WERI-Rb-1 (cell line): ENCODE results near the gene FDX1.

Source experiments
- DNase-seq: peaks from one replicate; pipeline ENCODE4 v3.0.0-alpha.2; 2020
- H3K27ac ChIP-seq: fragments of 250-450 bp; sonication (Bioruptor Pico); 2 replicates; pipeline ENCODE4 v1.5.1; 2020; ENCODE audit warnings: mild to moderate bottlenecking, moderate library complexity
- H3K27me3 ChIP-seq: fragments of 250-450 bp; sonication (Bioruptor Pico); 2 replicates; pipeline ENCODE4 v1.5.1; 2021; ENCODE audit warnings: mild to moderate bottlenecking, low read depth, moderate library complexity; ENCODE audit not compliant: insufficient read depth, severe bottlenecking
- H3K36me3 ChIP-seq: fragments of 250-450 bp; sonication (Bioruptor Pico); 2 replicates; pipeline ENCODE4 v1.5.1; 2020; ENCODE audit warnings: mild to moderate bottlenecking, moderate library complexity
- H3K4me3 ChIP-seq: 2 replicates; pipeline ENCODE4 v1.5.1; 2011; ENCODE audit warnings: low read depth, mild to moderate bottlenecking, control low read depth, low read length
- H3K9me3 ChIP-seq: fragments of 250-450 bp; sonication (Bioruptor Pico); 2 replicates; pipeline ENCODE4 v1.5.1; 2021; ENCODE audit warnings: mild to moderate bottlenecking, moderate library complexity; ENCODE audit not compliant: severe bottlenecking
- TF ChIP-seq, protein P1 (sequence below): IDR thresholded peaks from 2 replicates; pipeline ENCODE4 v1.5.1; 2011; ENCODE audit warnings: low read depth, mild to moderate bottlenecking, control low read depth, inconsistent platforms, low read length

Gene FDX1

GRCh38 chr11:110497231-110497978 lies 67.7 kb downstream of the FDX1 start:
- no peak overlapping the region for H3K27ac ChIP-seq
- no peaks in the 10 kb centered on the region for H3K27me3 ChIP-seq
- H3K4me3 ChIP-seq: no peak overlapping the region
- no peaks in the 10 kb centered on the region for H3K36me3 ChIP-seq
- H3K9me3 ChIP-seq: no peaks in the 10 kb centered on the region
- DNase-seq: no peak
- TF ChIP-seq, protein P1, sequence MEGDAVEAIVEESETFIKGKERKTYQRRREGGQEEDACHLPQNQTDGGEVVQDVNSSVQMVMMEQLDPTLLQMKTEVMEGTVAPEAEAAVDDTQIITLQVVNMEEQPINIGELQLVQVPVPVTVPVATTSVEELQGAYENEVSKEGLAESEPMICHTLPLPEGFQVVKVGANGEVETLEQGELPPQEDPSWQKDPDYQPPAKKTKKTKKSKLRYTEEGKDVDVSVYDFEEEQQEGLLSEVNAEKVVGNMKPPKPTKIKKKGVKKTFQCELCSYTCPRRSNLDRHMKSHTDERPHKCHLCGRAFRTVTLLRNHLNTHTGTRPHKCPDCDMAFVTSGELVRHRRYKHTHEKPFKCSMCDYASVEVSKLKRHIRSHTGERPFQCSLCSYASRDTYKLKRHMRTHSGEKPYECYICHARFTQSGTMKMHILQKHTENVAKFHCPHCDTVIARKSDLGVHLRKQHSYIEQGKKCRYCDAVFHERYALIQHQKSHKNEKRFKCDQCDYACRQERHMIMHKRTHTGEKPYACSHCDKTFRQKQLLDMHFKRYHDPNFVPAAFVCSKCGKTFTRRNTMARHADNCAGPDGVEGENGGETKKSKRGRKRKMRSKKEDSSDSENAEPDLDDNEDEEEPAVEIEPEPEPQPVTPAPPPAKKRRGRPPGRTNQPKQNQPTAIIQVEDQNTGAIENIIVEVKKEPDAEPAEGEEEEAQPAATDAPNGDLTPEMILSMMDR: no peak

DNA sequence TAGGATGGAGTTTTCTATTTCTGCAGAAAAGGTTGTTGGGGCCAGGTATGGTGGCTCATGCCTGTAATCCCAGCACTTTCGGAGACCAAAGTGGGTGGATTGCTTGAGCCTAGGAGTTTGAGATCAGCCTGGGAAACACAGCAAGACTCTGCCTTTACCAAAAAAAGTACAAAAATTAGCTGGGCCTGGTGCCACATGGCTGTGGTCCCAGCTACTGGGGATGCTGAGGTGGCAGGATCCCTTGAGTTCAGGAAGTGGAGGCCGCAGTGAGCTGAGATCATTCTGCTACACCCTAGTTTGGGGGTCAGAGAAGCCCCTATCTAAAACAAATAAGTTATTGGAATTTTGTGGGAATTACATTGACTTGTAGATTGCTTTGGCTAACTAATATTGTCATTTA lies 71.7 kb downstream of the FDX1 start:
- TF ChIP-seq, protein P1: no peak
- no peaks in the 10 kb centered on the region for H3K9me3 ChIP-seq
- H3K4me3 ChIP-seq: no peak overlapping the region
- no peak overlapping the region for H3K27ac ChIP-seq
- H3K36me3 ChIP-seq: no peaks in the 10 kb centered on the region
- no peak for DNase-seq
- no peaks in the 10 kb centered on the region for H3K27me3 ChIP-seq

GRCh38 chr11:110505528-110506284 lies 76.0 kb downstream of the FDX1 start:
- Histone ChIP-seq H3K4me3 (no peak overlapping the region), H3K27ac (no peak overlapping the region), H3K27me3 (no peaks in the 10 kb centered on the region), H3K9me3 (no peaks in the 10 kb centered on the region), H3K36me3 (no peaks in the 10 kb centered on the region)
- no peak for DNase-seq
- TF ChIP-seq, protein P1: no peak

DNA sequence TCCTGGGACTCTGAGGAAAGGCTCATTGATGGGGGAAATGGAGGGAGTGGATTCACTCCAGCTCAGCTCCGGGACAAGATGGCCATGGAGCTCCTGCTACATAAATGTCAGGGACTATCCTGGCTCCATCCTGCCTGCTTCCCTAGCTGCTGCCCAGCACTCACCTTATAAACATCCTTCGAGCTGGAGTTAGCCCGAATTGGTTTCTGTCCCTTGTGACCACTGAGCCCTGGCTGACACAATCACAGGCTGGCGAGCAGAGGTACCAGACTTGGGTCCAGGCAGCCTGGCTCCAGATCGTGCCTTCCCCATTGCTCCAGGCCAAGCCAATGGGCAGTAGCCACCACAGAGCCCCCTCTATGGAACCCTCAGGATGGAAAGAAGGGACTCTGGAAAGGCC lies 77.6 kb downstream of the FDX1 start:
- H3K27me3 ChIP-seq: no peaks in the 10 kb centered on the region
- TF ChIP-seq, protein P1: no peak
- no peak overlapping the region for H3K4me3 ChIP-seq
- DNase-seq: no peak
- no peak overlapping the region for H3K27ac ChIP-seq
- no peaks in the 10 kb centered on the region for H3K36me3 ChIP-seq
- H3K9me3 ChIP-seq: no peaks in the 10 kb centered on the region

- H3K27me3 ChIP-seq: no peaks in the 10 kb centered on the region
- TF ChIP-seq, protein P1: no peak
- no peaks in the 10 kb centered on the region for H3K36me3 ChIP-seq
- H3K9me3 ChIP-seq: no peaks in the 10 kb centered on the region
- DNase-seq: no peak
- no peak overlapping the region for H3K27ac ChIP-seq
- no peak overlapping the region for H3K4me3 ChIP-seq
Observed at GRCh38 chr11:110508786-110509185, 79.0 kb downstream of the FDX1 start.
